H4 (cell line): Measurements from ENCODE around the gene SLC9A9. TPM values are rescaled to one million over a fixed set of nuclear protein-coding genes. Genes with fewer than 3 reads are reported as not detected.

Experiments used
- DNase-seq: peaks from one replicate; pipeline ENCODE4 v3.0.0-alpha.2; 2015; ENCODE audit warnings: low spot score
- total RNA-seq: library from RNA; depleted of rRNA; stranded (reverse); fragments of >200 nt; shearing (Covaris generic); gene quantifications from 2 replicates; pipeline ENCODE4 v1.2.3, GENCODE V29; 2014

Gene SLC9A9
- total RNA-seq, 1 experiment from 2014 or later = 10.8 TPM

DNA sequence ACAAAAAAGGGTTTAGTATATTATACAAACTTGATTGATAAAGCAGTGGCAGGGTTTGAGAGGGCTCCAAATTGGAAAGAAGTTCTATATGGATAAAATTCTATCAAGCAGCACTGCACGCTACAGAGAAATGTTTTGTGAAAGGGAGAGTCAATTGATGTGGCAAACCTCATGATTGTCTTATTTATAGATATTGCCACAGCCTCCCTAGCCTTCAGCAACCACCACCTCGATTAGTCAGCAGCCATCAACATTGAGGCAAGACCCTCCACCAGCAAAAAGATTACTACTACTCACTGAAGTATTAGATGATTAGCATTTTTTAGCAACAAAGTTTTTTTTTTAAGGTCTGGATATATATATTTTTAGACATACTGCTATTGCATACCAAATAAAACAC is 432.0 kb downstream of the SLC9A9 start:
- DNase-seq = no peak

DNA sequence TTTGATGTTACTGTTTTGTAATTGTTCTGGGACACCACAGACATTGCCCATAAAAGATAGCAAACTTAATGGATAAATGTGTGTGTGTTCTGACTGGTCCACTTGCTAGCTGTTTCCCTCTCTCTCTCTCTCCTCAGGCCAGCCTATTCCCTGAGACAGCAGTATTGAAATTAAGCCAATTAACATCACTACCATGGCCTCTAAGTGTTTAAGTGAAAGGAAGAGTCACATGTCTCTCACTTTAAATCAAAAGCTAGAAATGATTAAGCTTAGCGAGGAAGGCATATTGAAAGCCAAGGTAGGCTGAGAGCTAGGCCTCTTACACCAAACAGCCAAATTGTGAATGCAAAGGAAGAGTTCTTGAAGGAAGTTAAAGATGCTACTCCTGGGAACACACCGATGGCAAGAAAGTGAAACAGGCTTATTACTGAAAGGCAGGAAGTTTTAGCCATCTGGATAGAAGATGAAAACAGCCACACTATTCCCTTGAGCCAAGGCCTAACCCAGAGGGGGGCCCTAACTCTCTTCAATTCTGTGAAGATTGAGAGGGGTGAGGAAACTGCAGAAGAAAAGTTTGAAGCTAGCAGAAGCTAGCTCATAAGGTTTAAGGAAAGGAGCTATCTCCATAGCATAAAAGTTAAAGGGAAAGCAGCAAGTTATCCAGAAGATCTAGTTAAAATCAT is 433.6 kb downstream of the SLC9A9 start:
- no peak for DNase-seq

DNA sequence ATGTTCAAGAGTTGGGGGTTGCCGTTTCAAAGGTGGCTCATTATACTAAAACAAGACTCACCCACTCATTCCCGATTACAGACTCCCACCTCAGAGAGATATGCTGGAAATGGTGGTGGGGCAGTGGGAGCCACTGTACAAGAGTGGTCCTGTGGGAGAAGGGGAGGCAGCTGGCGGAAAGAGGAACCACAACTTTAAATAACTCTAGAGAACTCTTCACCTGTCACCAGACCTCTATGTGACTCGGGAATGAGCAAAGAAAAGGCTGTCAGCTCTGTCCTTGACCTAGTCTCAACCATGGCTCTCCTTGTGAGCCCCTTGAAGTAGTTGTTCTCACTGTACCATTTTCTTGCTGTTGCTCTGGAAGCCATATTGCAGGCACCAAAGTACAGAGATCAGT is 434.9 kb downstream of the SLC9A9 start:
- no peak for DNase-seq

DNA sequence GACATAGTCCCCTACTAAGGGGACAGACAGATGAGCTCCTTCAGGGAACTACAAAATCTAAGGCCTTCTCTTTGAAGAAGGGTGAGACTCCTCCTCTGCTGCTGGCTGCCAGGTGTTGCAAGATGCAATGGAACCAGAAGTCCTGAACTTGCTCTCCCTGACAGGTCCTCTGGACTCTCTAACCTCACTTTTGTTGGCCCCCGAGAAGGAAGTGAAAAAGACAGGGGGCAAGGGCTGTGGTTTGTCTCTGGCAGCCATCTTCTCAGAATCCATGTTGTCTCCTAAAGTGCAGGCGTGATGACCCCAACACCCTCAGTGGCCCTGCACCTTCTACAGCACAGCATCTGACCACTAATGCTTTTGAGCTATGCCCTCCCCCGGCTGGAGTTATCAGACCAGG is 436.2 kb downstream of the SLC9A9 start:
- no peak for DNase-seq

DNA sequence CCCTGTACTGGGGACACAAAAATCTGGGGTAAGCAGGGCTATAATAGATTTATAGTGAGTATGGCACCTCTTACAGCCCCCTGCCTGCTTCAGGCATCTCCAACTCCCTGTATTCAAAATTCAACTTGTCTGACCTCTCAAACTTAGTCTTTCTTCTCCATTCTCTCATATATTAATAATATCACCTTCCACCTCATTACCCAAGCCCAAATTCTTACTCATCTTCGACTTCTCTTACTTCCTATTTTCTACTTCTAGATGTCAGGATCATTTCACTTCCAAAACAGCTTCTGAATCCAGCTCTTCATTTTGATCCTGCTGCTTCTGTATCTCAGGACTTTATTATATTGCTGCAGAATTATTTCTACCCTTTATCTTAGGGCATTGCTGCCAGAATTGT is 438.0 kb downstream of the SLC9A9 start:
- DNase-seq = no peak

DNA sequence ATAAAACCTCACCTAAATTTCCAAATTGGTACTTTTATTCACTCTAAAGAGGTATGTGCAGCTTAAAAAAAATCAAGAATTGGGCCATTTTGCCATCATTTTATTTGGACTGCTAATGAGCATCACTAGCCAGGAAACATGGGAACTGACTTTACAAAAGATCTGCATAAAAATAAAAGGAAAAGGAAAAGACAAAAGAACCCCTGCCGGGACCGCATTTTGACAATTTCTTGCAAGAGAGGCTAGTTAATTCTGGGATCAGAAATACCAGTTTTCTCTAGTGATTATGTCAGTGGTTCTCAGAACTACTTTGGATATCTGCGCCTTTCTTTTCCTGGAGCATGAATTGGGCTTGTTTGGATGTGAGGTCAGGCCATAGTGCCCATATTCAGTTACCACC is 439.5 kb downstream of the SLC9A9 start:
- DNase-seq = no peak

DNA sequence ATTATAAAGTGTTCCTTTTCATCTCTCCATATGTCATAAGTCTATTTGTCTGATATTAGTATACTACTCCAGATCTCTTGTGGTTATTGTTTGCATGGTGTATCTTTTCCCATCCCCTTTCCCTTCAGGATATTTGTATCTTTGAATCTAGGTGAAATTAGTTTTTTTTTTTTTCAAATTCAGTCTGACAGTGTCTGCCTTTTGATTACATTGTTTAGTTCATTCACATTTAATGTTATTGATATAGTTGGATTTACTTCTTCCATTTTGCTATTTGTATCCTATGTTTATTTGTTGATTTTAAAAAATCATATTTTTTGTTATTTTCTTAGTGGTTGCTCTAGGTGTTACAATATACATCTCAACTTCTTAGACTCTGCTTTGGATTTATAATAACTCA is 445.7 kb downstream of the SLC9A9 start:
- no peak for DNase-seq

DNA sequence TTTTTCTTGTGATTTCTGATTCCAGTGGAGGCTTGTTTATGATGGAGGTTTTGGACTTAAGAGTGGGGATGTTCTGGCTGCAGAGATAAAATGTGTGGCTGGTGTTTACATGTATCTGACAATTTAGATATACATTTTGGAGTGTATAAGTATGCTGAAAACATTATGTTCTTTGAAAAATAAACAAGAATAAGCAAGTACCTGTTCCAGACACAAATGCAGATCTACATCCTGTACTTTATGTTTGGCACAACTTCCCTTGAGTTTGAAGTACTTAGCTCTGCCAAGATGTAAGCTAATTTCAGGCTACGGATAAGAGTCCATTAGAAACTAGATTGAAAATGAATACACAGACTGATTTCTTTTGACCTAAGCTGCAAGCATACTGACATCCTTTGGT is 451.5 kb downstream of the SLC9A9 start:
- no peak for DNase-seq

DNA sequence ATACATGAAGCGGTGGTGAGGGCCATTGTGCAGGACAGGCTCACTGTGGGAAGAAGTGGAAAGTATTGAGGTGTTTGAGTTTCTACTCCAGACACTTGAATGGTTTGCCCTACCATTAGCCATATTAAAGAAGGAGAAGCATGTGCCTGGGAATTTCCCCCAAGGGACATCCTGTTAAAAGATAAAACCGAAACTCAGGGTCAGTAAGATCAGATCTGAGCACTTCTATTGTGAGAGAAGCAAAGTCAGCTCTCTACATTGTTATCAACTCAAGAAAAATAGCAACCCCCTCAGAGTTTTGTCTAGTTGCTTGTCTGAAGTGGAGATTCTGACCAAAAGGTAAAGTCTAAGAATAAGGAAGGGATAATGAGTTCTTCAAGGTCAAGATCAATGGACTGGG is 458.9 kb downstream of the SLC9A9 start:
- no peak for DNase-seq

DNA sequence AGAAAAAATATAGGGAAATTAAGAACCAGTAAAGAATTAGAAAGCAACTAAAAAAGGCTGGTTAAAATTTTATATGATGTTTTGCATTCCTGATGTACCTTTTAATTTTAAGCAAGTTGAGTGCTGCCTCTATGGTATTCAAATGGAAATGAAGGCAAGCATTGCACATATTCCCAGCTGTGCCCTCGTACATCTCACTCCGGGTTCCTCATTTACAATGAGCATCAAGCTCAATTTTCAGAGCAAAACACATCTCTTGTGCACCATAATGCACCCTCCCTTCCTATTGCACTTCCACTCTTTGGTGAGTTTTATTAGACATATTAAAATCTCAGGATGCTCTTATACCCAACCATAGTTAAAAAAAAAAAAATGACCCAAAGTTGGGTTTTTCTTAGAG is 460.8 kb downstream of the SLC9A9 start:
- no peak for DNase-seq

DNA sequence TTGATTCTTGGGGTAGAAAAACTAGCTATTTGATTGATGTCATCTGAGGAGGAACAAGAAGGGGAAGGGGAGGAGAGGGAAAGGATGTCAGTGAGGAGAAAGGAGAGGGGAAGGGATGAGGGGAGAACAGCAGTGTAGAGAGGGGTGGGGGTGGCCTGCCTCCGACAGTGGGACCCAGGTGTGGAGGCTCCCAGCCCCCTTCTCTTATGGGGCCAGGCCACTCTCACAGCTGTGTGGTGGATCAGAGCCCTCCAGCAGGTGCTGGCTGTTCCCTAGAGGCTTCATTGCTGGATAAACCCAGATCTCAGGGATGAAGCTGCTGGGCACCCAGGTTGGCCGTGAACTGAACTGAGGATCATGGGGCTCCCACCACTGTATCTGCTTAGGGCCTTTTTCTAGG is 464.2 kb downstream of the SLC9A9 start:
- DNase-seq = no peak

DNA sequence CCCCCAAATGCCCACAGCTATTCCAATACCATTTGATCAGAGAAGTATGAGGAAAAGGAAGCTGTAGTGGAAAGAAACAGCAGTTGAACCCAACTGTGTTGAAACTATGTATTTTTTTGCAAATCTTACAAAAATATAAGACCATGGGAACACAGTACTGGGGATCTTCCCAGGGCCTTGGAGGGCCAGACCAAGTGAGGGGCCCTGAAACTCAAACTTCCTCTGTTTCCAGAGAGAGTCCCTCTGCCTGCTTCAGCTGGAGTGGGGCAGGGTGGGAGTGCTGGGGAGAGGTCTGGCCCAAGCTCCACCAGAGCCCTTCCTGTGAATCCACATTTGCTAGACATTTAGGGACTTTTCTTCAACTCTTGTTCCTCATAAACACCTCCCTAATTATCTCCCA is 464.8 kb downstream of the SLC9A9 start:
- no peak for DNase-seq

DNA sequence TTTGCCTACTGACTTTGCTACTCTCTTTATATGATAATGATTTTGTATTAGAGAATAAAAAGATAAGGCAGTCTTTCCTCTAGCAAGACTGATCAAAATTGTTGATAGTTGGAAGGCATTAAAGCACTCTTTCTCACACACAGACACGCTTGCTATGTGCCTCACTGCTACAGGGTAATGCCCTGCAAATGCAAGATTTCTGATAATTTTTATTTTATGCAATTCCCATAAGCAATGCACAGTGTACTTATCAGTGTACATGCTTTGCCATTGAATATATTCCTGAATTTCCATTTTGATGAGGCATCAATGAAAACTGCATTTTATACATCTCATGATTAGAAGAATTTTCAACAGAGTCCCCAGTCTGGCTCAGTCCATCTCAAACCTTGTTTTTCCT is 465.5 kb downstream of the SLC9A9 start:
- DNase-seq = no peak

DNA sequence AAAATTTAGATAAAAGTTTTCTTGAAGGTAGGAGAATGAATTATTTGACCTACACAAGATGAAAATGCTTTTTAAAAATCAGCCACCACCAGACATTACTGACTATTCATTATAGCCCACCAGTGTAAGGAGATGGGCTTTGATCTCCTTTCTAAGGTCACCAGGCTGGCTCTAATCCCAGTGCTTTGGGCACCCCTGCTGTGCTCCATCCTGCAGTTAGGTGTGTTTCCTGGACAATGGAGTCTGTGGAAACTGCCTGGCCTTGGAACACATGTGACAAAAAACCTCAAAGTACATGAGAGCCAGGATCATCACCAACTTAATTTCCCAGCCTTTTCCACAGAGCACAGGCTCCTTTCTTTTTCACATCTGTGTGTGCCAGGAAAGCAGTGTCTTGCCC is 467.8 kb downstream of the SLC9A9 start:
- no peak for DNase-seq

DNA sequence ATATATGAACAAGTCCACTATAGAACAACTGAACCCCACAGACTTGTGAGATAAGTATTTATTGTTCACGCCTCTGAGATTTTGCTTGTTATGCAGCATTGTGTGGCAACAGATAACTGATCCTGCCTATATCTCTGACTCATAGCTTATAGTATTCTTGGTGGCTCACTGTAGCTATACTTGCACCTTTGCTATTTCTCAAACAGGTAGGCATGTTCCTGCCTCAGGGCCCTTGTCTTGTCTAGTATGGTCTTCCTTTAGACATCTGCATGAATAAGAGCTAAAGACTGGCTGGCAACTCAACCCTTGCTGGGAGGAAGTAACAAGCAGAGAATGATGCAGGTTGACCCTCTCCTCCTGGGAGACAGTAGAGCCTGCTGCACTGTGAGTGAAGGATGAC is 472.6 kb downstream of the SLC9A9 start:
- no peak for DNase-seq

DNA sequence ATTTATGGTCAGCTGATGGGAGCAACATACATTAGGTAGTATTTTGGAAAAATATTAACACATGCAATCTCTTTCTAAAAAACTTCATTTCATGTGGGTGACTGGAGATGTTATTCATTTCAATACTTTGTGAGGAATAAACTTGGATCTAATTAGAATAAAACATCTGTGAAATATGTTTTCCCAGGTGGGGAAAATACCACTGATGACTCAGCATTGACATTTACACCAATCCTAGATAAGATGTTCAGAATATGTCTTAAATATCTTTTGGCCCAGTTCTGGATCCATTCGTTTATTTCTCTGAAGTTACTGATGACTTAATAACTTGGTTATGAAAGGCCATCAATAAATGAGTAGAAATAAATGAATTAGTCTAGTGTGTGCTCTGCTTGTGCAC is 481.1 kb downstream of the SLC9A9 start:
- DNase-seq = no peak

DNA sequence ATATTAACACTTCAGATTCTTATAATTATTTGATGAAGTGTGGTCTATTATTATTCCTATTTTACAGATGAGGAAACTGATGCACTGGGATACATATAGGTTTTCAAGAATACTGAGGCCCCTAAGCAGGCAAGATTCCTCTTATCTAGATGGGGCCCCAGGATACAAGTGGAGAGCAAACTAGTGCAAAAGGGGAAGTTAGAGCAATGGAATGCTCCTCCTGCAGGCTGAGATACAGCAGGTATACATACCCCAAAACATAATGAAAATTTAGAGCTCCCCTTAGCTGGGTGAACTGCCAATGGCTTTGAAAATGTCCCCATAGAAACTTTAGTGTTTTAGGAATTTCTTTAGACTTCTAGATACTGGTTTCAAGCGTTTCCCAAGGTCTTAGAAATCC is 481.6 kb downstream of the SLC9A9 start:
- DNase-seq = no peak

DNA sequence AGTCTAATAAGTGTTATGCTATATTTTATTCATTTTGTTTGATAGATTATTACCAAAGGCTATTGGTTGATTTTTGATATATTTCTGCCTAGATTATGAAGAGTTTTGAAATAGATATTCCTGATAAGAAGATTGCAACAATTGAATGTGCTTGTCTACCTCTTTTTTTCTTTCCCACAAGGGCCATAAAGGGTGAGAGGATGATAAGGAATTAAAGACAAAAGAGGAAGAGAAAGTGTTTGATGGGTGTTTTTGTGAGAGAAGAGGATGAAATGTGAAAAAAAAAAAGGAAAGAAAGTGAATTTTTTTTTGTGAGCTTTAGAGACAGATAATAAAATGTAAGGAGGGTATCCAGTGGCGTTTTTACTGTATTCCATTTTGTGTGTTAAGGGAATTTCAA is 484.3 kb downstream of the SLC9A9 start:
- DNase-seq = no peak

DNA sequence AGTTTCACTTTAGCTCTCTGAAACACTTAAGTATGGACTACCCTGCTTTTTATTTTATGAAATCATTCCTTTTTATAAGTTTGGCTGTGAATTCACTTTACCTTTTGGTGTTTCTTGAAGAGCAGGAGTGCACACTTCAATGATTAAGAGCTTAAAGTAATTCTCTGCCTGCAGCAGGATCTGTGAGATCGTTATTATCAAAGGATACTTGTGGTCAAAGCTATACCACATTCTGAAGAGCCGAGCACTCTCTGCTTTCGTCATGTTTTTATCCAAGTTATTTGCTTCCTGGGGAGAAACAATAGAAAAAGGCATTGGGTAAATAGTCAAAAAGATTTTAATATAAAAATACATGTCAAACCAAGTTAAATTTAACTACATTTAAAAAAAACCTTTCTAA is 485.0 kb downstream of the SLC9A9 start:
- peak; percentile 36 for DNase-seq

DNA sequence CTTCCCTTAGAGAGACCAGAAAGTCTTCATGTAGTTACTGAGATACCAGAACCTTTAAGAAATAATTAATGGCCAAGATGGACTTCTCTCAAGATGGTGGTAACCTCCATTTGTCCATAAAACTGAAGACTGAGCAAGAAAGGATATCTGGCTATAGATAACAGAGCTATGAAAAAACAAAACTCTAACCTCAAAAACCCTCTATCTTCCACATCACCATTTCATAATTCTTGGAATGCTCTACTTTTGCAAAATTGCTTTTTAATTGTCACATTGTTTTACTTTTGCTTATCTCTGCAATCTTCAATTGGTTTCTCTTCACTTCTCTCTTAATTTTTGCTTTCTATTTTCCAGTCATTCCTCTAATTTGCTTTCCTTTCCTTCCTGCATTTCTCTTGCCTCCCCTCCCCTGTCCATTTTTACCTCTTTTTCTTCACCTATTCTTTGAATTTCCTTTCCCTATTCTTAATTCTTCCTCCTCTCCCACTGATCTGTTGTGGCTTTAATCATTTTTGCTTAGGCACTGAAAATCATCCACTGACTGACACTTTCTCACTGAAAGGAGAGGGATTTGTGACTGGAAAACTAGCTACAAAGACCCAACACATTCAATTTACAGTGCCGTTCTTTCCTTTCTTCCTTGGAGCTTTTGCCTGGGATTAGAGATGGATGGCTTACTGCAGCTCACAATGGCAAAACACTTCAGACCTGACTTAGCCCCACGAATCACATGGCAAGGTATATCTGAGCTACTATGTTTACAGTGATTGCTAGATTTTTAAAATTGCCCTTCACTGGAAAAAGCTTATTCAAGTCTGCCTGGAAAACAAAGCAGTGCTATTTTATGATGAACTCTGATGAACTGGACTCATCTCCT is 485.9 kb downstream of the SLC9A9 start:
- no peak for DNase-seq

DNA sequence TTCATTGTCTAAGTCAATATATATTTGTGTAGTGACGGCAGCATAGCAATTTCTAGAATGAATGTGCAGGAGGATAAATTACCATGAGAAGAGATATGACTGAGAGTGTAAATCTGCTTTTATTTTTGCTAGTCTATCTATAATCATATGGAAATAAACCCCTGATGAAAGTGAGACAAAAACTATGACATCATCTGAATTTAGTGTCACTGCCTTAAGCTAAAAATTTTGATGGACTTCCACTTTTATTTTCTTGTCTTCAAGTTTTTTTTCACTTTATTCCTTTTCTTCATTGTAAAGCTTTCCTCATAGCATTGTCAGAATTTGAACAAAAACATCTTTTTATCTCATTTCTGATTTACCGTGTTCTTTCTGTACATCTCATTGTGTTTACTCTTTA is 486.7 kb downstream of the SLC9A9 start:
- no peak for DNase-seq

DNA sequence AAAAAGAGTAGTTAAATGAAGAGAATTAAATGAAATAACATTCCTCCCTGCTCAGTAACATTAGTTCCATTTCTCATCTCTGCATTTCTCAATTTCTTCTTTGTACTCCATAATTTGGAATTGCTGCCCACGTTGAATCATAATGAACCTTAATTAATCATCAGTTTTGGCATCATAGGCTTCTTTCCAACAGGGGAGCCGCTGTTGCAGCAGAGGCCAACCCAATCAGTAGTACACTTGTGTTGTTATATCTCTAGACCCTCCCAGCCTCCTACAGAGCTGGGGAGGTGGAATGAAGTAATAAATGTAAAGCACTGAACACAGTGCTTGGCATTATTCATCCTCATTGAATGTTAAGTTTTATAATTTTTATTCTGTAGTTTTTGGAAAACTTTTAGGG is 488.0 kb downstream of the SLC9A9 start:
- no peak for DNase-seq

DNA sequence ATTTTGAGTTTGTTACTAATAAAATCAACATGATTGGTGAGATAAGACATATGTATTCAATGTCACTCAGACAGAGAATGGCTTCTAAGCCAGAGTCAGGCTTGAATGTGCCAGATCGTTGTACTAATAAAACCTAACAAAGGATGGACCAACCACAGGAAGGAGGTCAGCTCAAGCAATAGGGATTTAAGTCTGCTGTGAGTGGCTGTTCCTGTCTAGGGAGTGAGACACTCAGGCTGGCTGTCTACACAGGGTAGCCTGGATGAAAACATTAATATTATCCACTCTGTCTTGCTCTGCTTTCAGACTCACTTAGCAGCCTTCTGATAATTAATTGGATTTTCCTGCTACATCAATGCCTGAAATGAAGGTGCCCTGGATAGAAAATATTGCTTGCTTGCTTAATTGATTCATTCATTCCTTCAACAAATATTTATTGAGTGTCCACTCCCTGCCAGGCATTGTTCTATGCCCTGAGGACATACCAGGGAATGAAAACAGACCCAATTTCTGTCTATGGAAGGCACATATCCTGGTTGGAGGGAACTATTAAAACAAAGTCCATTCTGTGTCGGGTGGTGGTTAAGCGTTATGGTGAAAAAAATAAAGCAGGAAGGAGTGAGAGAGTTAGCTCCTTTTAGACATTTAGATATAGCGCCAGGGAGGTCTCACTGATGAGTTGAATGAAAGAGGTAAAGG is 489.3 kb downstream of the SLC9A9 start:
- DNase-seq = no peak
